GM18498 (cell line): Measurements from ENCODE around the gene UIMC1.
"Not testable (repeated sequence)": the region's sequence is repeated elsewhere in the genome, so short reads cannot be mapped to it uniquely, and the experiment has no call there.

Source experiments
- ATAC-seq: cut with Tn5 transposase; IDR thresholded peaks from one replicate; pipeline ENCODE4 v1.9.1; 2021; ENCODE audit warnings: mild to moderate bottlenecking, moderate library complexity; ENCODE audit not compliant: unreplicated experiment

Gene UIMC1

DNA sequence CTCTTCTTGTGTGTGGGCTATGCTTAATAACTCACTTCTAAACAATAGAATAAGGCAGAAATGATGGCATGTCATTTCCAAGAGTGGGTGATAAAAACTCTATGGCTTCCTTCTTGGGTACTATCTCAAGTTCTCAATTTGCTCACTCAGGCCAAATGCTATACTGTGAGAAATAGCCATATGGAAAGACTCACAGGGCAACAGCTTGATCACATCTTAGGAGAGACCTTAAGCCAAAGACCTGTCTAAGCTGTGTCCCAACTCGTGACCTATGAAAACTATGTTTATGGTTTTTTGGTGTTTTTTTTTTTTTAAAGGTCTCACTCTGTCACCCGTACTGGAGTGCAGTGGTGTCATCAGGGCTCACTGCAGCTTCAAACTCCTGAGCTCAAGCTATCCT is 2.1 kb upstream of the UIMC1 start:
- no peak for ATAC-seq

GRCh38 chr5:177005619-177006264 is 837 bp downstream of the UIMC1 start:
- ATAC-seq: peak; percentile 53

GRCh38 chr5:177004961-177005360 is 1.6 kb downstream of the UIMC1 start:
- no peak for ATAC-seq

GRCh38 chr5:177003649-177004048 is 2.9 kb downstream of the UIMC1 start:
- no peak for ATAC-seq

GRCh38 chr5:176999526-176999925 is 7.1 kb downstream of the UIMC1 start:
- not testable (repeated sequence) for ATAC-seq

DNA sequence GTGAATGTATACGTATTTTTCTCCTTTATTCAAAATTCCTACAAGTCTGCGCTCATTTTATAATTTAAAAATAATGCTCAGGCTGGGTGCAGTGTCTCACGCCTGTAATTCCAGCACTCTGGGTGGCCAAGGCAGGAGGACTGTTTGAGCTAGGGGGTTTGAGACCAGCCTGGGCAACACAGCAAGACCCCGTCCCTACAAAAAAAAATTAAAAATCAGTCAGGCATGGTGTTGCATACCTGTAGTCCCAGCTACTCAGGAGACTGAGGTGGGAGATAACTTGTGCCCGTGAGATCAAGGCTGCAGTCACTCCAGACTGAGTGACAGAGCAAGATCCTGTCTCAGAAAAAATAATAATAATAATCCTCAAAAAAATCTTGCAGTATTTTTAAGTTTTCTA is 7.8 kb downstream of the UIMC1 start:
- ATAC-seq: no peak

- no peak for ATAC-seq
These were observed 9.8 kb downstream of the UIMC1 start for GRCh38 chr5:176996780-176997179.

DNA sequence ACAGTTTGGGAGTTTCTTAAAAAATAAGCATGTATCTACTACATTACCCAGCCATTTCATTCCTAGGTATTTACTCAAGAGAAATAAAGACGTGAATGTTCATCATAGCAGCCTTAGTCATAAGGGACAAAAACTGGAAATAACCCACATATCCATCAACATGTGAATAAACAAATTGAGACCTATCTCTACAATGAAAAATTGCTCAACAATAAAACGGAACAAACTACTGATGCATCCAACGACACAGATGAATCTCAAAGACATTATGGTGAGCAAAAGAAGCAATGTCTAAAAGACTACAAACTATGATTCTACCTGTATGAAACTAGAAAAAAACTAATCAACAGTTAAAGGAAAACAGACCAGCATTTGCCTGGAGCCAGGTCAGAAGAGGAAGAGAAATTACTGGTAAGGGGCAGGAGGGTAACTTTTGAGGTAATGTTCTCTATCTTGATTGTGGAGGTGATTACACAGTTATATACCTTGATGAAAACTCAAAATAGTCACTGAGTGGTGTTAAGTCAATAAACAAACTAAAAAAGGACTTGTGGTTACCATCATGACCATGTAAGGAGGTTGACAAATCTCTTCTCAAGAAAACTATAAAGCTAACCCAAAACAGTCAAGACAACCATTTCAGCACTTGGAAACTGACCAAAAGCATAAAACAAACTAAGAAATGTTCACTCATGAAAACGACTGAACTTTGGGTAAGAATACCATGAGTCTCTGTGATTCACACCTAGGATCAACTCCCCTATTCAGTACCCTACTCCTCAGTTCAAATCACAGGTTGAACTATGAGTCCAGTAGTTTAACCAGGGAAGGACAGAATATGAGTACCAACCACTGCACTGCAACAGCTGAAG is 10.4 kb downstream of the UIMC1 start:
- ATAC-seq: peak; percentile 57

DNA sequence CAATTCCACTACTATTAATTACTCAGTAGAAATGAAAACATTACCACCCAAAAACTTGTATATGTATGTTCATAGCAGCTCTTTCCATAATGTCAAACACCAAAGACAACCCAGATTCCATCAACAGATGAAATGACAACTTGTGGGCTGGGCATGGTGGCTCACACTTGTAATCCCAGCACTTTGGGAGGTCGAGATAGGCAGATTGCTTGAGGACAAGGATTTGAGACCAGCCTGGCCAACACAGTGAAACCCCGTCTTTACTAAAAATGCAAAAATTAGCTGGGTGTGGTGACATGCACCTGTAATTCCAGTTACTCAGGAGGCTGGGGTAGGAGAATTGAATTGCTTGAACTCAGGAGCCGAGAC is 11.5 kb downstream of the UIMC1 start:
- no peak for ATAC-seq

DNA sequence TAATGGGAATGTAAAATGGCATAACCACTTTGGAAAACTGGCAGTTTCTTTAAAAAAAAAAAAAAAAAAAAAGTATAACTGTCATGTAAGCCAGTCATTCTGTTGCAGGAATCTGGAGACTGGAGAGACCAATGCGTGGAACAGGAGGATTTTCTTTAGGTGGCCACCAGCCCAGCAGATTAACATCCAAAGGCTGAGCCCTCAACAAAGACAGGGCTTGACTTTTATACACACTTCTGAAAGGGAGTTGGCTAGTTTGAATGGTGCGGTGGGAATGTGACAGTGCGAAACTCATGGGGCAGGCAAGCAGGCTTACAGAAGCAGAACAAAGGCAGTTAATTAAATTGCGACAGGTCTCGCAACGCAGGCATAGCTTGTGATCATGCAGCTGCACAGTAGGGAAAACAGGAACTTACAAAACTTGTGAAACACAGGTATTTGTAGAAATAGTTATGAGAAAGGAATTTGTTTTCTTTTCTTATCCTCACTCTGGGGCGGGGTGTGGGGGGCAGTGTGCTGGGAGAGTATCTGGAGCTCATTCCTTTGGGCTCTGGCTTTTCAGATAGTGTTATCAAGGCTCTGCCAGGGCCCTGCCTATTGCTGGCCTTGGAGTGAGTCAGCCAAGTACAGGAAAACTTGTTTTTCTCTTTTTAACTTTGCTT is 12.0 kb downstream of the UIMC1 start:
- ATAC-seq: peak; percentile 55

DNA sequence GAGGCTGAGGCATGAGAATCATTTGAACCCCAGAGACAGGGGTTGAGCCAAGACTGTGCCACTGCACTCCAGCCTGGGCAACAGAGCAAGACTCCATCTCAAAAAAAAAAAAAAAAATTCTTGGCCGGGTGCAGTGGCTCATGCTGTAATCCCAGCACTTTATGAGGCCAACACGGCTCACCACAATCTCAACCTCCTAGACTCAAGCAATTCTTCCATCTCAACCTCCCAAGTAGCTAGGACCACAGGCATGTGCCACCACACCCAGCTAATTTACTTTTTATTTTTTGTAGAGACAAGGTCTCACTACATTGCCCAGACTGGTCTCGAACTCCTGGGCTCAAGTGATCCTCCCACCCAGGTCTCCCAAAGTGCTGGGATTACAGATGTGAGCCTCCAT is 13.5 kb downstream of the UIMC1 start:
- ATAC-seq: not testable (repeated sequence)

GRCh38 chr5:176987583-176987982 is 19.0 kb downstream of the UIMC1 start:
- ATAC-seq: no peak

DNA sequence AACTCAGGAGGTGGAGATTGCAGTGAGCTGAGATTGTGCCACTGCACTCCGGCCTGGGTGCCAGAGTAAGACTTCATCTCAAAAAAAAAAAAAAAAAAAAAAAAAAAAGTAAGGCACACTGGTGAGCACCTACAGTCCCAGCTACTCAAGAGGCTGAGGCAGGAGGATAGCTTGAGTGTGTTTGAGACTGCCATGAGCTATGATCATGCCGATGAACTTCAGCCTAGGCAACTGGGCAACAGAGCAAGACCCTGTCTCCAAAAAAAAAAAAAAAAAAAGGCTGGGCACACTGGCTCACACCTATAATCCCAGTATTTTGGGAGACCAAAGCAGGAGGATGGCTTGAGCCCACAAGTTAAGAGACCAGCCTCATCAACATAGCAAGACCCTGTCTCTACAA is 20.3 kb downstream of the UIMC1 start:
- no peak for ATAC-seq

GRCh38 chr5:176985516-176985915 is 21.1 kb downstream of the UIMC1 start:
- peak; percentile 69 for ATAC-seq

- not testable (repeated sequence) for ATAC-seq
These were observed 22.4 kb downstream of the UIMC1 start for GRCh38 chr5:176984176-176984575.

DNA sequence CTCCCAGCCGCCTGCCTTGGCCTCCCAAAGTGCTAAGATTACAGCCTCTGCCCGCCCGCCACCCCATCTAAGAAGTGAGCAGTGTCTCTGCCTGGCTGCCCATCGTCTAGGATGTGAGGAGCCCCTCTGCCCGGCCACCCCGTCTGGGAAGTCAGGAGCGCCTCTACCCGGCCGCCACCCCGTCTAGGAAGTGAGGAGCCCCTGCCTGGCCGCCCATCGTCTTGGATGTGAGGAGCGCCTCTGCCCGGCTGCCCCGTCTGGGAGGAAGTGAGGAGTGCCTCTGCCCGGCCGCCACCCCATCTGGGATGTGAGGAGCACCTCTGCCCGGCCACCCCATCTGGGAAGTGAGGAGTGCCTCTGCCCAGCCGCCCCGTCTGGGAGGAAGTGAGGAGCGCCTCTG is 23.0 kb downstream of the UIMC1 start:
- ATAC-seq: not testable (repeated sequence)

GRCh38 chr5:176983112-176983511 is 23.5 kb downstream of the UIMC1 start:
- not testable (repeated sequence) for ATAC-seq

- no peak for ATAC-seq
These were observed 25.8 kb downstream of the UIMC1 start for GRCh38 chr5:176980818-176981217.

GRCh38 chr5:176979669-176980068 is 26.9 kb downstream of the UIMC1 start:
- no peak for ATAC-seq

- no peak for ATAC-seq
These were observed 40.9 kb downstream of the UIMC1 start for GRCh38 chr5:176965633-176966032.

- no peak for ATAC-seq
These were observed 47.5 kb downstream of the UIMC1 start for GRCh38 chr5:176959051-176959450.

- no peak for ATAC-seq
These were observed 49.8 kb downstream of the UIMC1 start for GRCh38 chr5:176956756-176957155.
